RWPE1 (cell line): ENCODE measurements around the gene HHIP.

ENCODE experiments used
- CTCF ChIA-PET: fragments of 350-600 bp; sonication (Branson Sonifier 250); formaldehyde crosslinking; extraction: SDS; loops from one replicate; lab custom pipeline; 2021; lab: Yijun Ruan, JAX
- POLR2A ChIA-PET: fragments of 400-600 bp; formaldehyde crosslinking; extraction: SDS; loops from one replicate; lab custom pipeline; 2020; ENCODE audit warnings: antibody characterized with exemption; ENCODE audit not compliant: low non-redundant PET; lab: Yijun Ruan, JAX
- DNase-seq: peaks from one replicate; pipeline ENCODE4 v3.0.0; 2012; ENCODE audit warnings: low spot score
- H3K27ac ChIP-seq: fragments of 450-650 bp; 2 replicates; pipeline ENCODE4 v1.5.1; 2017
- TF ChIP-seq, protein P1 (sequence below): fragments of 450-650 bp; conservative IDR thresholded peaks from 2 replicates; pipeline ENCODE4 v1.5.1; 2017; ENCODE audit warnings: low read depth, mild to moderate bottlenecking

HHIP gene

DNA sequence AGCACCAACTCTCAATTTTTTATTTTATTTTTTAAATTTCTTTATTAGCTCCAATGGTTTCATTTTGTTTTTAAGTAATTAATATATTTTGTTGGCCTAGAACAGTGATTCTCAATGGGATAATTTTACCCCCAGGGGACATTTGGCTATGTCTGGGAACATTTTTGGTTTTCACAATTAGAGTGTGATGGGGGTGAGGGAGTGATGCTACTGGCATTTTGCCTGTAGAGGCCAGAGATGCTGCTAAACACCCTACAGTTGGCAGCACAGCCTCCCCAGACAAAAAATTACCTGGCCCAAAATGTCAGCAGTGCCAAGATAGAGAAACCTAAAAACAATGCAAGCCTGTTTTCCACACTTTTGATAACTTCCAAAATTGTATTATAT, 64.6 kb downstream of the HHIP start:
- no peak overlapping the region for H3K27ac ChIP-seq
- CTCF ChIA-PET, result no interaction called here
- TF ChIP-seq, protein P1, sequence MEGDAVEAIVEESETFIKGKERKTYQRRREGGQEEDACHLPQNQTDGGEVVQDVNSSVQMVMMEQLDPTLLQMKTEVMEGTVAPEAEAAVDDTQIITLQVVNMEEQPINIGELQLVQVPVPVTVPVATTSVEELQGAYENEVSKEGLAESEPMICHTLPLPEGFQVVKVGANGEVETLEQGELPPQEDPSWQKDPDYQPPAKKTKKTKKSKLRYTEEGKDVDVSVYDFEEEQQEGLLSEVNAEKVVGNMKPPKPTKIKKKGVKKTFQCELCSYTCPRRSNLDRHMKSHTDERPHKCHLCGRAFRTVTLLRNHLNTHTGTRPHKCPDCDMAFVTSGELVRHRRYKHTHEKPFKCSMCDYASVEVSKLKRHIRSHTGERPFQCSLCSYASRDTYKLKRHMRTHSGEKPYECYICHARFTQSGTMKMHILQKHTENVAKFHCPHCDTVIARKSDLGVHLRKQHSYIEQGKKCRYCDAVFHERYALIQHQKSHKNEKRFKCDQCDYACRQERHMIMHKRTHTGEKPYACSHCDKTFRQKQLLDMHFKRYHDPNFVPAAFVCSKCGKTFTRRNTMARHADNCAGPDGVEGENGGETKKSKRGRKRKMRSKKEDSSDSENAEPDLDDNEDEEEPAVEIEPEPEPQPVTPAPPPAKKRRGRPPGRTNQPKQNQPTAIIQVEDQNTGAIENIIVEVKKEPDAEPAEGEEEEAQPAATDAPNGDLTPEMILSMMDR, result no peak
- DNase-seq, result no peak
- POLR2A ChIA-PET, result no interaction called here

DNA sequence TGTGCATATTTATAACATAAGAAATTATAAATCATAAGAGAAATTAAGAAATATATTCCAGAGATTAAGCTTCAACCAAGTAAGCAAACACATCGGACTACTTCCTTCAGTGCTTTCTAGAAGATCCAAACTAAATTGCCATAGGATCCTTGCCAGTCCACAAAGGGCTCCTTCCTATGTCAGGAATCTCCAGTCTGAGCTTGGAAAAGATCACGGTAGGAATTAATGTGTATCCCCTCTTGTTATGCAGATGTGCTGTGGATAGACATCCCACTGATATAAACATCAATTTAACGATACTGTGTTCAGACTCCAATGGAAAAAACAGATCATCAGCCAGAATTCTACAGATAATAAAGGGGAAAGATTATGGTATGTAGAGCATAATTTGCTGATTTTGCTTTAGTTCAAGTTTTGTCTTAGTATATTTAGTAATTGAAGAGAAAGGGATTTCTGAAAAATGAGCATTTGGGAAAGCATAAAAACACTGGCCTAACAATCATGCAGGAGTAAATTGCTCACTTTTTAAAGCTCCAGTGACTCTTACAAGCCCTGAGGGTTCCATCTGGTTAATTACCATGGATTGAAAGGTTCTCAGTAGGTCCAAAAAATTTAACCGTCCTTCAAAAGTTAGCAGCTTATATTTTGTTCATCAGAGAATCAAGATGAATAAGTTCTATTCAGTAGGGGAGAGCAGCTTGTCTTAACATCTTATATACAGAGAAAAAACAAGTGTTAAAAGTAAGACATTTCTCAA, 65.9 kb downstream of the HHIP start:
- POLR2A ChIA-PET, result no interaction called here
- no peak overlapping the region for H3K27ac ChIP-seq
- no peak for DNase-seq
- TF ChIP-seq, protein P1, result no peak
- CTCF ChIA-PET, result no interaction called here

GRCh38 chr4:144712775-144713174, 66.8 kb downstream of the HHIP start:
- H3K27ac ChIP-seq, result no peak overlapping the region
- no peak for DNase-seq
- TF ChIP-seq, protein P1, result no peak
- POLR2A ChIA-PET, result no interaction called here
- CTCF ChIA-PET, result interaction anchor here (0.6 kb wide), 1 partner anchor 1132 kb away, joined by 5 read pairs; no protein-coding TSS in a partner anchor

GRCh38 chr4:144714166-144714565, 68.2 kb downstream of the HHIP start:
- TF ChIP-seq, protein P1, result no peak
- no peak overlapping the region for H3K27ac ChIP-seq
- DNase-seq, result peak; percentile 20
- CTCF ChIA-PET, result no interaction called here
- POLR2A ChIA-PET, result no interaction called here

GRCh38 chr4:144715230-144715629, 69.3 kb downstream of the HHIP start:
- ChIA-PET POLR2A (no interaction called here), CTCF (no interaction called here)
- H3K27ac ChIP-seq, result no peak overlapping the region
- no peak for DNase-seq
- TF ChIP-seq, protein P1, result no peak

DNA sequence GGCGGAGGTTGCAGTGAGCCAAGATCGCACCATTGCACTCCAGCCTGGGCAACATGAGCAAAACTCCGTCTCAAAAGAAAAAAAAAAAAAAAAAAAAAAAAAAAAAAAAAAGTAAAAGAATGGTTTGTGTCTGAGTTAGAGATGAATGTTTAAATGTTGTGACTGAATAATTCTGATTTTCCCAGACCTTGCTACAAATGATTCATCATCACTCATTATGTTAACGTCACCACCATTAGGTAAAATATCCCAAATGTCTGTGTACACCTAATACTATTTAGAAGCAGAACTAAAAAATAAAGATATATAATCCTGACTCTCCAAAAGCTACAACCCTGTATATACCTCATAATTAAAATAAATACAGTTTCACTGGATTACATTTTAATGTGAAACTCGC, 70.8 kb downstream of the HHIP start:
- no peak for DNase-seq
- ChIA-PET POLR2A (no interaction called here), CTCF (no interaction called here)
- H3K27ac ChIP-seq, result no peak overlapping the region
- TF ChIP-seq, protein P1, result no peak
